Gastroesophageal sphincter (tissue), 3 donors: Measurements from ENCODE around the gene MBNL1.
A peak's percentile ranks its signal among the peaks of the same experiment; 100 is the strongest.

Experiments used
- EP300 ChIP-seq: sonication (generic); formaldehyde crosslinking; IDR thresholded peaks from one replicate; pipeline ENCODE4 v1.6.1; 2017; ENCODE audit warnings: antibody characterized with exemption, mild to moderate bottlenecking
- POLR2A ChIP-seq, 2 donors: fragments of 450-650 bp; IDR thresholded peaks; one replicate each; pipeline ENCODE4 v1.6.1; 2017; ENCODE audit warnings: antibody characterized with exemption in 2 of 2, mild to moderate bottlenecking in 2 of 2, moderate library complexity in 1 of 2
- POLR2AphosphoS5 ChIP-seq: sonication (generic); formaldehyde crosslinking; IDR thresholded peaks from one replicate; pipeline ENCODE4 v1.6.1; 2017; ENCODE audit warnings: antibody characterized with exemption
- TF ChIP-seq, protein P1 (sequence below), 4 experiments: fragments of 200-600 bp in 2 of 4; fragments of 450-650 bp in 2 of 4; sonication (generic) in 1 of 4; IDR thresholded peaks; one replicate each; pipeline ENCODE4 v1.5.1; 2017 to 2019; ENCODE audit warnings: antibody characterized with exemption in 4 of 4, mild to moderate bottlenecking in 2 of 4, moderate library complexity in 2 of 4

- TF ChIP-seq, protein P1, sequence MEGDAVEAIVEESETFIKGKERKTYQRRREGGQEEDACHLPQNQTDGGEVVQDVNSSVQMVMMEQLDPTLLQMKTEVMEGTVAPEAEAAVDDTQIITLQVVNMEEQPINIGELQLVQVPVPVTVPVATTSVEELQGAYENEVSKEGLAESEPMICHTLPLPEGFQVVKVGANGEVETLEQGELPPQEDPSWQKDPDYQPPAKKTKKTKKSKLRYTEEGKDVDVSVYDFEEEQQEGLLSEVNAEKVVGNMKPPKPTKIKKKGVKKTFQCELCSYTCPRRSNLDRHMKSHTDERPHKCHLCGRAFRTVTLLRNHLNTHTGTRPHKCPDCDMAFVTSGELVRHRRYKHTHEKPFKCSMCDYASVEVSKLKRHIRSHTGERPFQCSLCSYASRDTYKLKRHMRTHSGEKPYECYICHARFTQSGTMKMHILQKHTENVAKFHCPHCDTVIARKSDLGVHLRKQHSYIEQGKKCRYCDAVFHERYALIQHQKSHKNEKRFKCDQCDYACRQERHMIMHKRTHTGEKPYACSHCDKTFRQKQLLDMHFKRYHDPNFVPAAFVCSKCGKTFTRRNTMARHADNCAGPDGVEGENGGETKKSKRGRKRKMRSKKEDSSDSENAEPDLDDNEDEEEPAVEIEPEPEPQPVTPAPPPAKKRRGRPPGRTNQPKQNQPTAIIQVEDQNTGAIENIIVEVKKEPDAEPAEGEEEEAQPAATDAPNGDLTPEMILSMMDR (IDR thresholded peaks at IDR 0.05) = no peak
- TF ChIP-seq POLR2AphosphoS5 (peak; percentile 76), POLR2A (IDR thresholded peaks at IDR 0.05) (no peak), EP300 (no peak)
These were observed 46.1 kb downstream of the MBNL1 start for GRCh38 chr3:152314677-152315353.
